CD8-positive, alpha-beta memory T cell (primary cell): ENCODE results near the gene OR2D2. TPM values are rescaled to one million over a fixed set of nuclear protein-coding genes. Genes with fewer than 3 reads are reported as not detected.

Source experiments
- CTCF ChIA-PET: fragments of 350-600 bp; sonication (Branson Sonifier 250); formaldehyde crosslinking; loops from one replicate; lab custom pipeline; 2021; ENCODE audit warnings: antibody characterized with exemption; lab: Charles Lee
- POLR2A ChIA-PET: fragments of 350-600 bp; sonication (Branson Sonifier 250); formaldehyde crosslinking; loops from one replicate; lab custom pipeline; 2021; ENCODE audit warnings: antibody characterized with exemption; lab: Charles Lee
- DNase-seq, 5 donors: peaks; one replicate each; pipeline versions ENCODE4 v3.0.0 to v3.0.0-alpha.2; 2020 to 2022; ENCODE audit warnings: mixed read lengths in 1 of 5
- H3K27ac ChIP-seq: one replicate; pipeline ENCODE4 v1.7.0; 2013; ENCODE audit warnings: low read depth, mild to moderate bottlenecking, low read length, moderate library complexity
- H3K27me3 ChIP-seq: 2 replicates; pipeline ENCODE4 v1.7.0; 2013; ENCODE audit warnings: low read length, mild to moderate bottlenecking; ENCODE audit not compliant: insufficient read depth, poor library complexity, severe bottlenecking
- H3K36me3 ChIP-seq: 2 replicates; pipeline ENCODE4 v1.7.0; 2013; ENCODE audit warnings: mild to moderate bottlenecking, low read length, moderate library complexity; ENCODE audit not compliant: insufficient read depth
- H3K4me1 ChIP-seq: 2 replicates; pipeline ENCODE4 v1.7.0; 2013; ENCODE audit warnings: mild to moderate bottlenecking, low read length, moderate library complexity; ENCODE audit not compliant: insufficient read depth
- H3K4me3 ChIP-seq: 2 replicates; pipeline ENCODE4 v1.7.0; 2013; ENCODE audit warnings: mild to moderate bottlenecking, low read length
- H3K9me3 ChIP-seq: 2 replicates; pipeline ENCODE4 v1.7.0; 2013; ENCODE audit warnings: mild to moderate bottlenecking, low read length
- H3K27ac Mint-ChIP-seq, 8 donors: one replicate each; pipeline ENCODE4 v1.8.0; 2020 to 2021; ENCODE audit warnings: mixed read lengths in 8 of 8, mild to moderate bottlenecking in 6 of 8, inconsistent platforms in 3 of 8, moderate library complexity in 3 of 8
- H3K27me3 Mint-ChIP-seq, 2 donors: one replicate each; pipeline ENCODE4 v1.8.0; 2020 to 2021; ENCODE audit warnings: mixed read lengths in 2 of 2, mild to moderate bottlenecking in 1 of 2, moderate library complexity in 1 of 2
- H3K36me3 Mint-ChIP-seq, 3 donors: one replicate each; pipeline ENCODE4 v1.8.0; 2020 to 2021; ENCODE audit warnings: mixed read lengths in 3 of 3, inconsistent platforms in 1 of 3, mild to moderate bottlenecking in 1 of 3
- H3K4me1 Mint-ChIP-seq, 3 donors: one replicate each; pipeline ENCODE4 v1.8.0; 2020 to 2021; ENCODE audit warnings: mixed read lengths in 3 of 3, inconsistent platforms in 1 of 3, mild to moderate bottlenecking in 1 of 3
- H3K4me3 Mint-ChIP-seq, 7 donors: one replicate each; pipeline ENCODE4 v1.8.0; 2020 to 2021; ENCODE audit warnings: mixed read lengths in 7 of 7, mild to moderate bottlenecking in 6 of 7, moderate library complexity in 4 of 7, inconsistent platforms in 2 of 7
- H3K9me3 Mint-ChIP-seq, 5 donors: one replicate each; pipeline ENCODE4 v1.8.0; 2020 to 2022; ENCODE audit warnings: mixed read lengths in 5 of 5, mild to moderate bottlenecking in 3 of 5, moderate library complexity in 2 of 5, inconsistent platforms in 1 of 5
- polyA plus RNA-seq: library from polyadenylated mRNA; unstranded; fragments of 300-500 nt; fragmentation: Illumina TruSeq; gene quantifications from one replicate; pipeline ENCODE4 v1.2.3, GENCODE V29; 2021
- total RNA-seq, 2 experiments: library from RNA; stranded (reverse); gene quantifications; one replicate each; pipeline ENCODE4 v1.2.3, GENCODE V29; 2021

The OR2D2 gene
- total RNA-seq = not detected
- not detected for polyA plus RNA-seq

- CTCF ChIA-PET = no interaction called here
- H3K4me1 ChIP-seq = no peaks in the 10 kb centered on the region
- POLR2A ChIA-PET = no interaction called here
- H3K27me3 ChIP-seq = no peaks in the 10 kb centered on the region
- peaks cover 9 to 22% of the 10 kb centered on the region in 2 donors for H3K27me3 Mint-ChIP-seq
- DNase-seq = no peak
- H3K9me3 Mint-ChIP-seq = peaks cover 0 to 4% (median 3%) of the 10 kb centered on the region in 5 donors
- H3K4me1 Mint-ChIP-seq = no peaks in the 10 kb centered on the region
- peak within 1 kb of the TSS in 1 of 8 donors; percentile 74 for H3K27ac Mint-ChIP-seq
- H3K4me3 Mint-ChIP-seq = no peak within 1 kb of the TSS
- H3K9me3 ChIP-seq = no peaks in the 10 kb centered on the region
- H3K4me3 ChIP-seq = no peak within 1 kb of the TSS
- H3K36me3 Mint-ChIP-seq = no peaks in the 10 kb centered on the region
- no peak within 1 kb of the TSS for H3K27ac ChIP-seq
- H3K36me3 ChIP-seq = no peaks in the 10 kb centered on the region
Observed at GRCh38 chr11:6892400-6892799, at the start of gene OR2D2. OR2D2 (minus strand) TSS chr11:6892500; CDS start chr11:6892500, 0 bp downstream.

- CTCF ChIA-PET = no interaction called here
Observed at GRCh38 chr11:6941970-6942369, 49.7 kb upstream of the OR2D2 start.

GRCh38 chr11:6932145-6932544 lies 39.8 kb upstream of the OR2D2 start:
- Histone ChIP-seq H3K27ac (no peak overlapping the region), H3K4me1 (no peaks in the 10 kb centered on the region), H3K4me3 (no peak overlapping the region), H3K36me3 (no peaks in the 10 kb centered on the region), H3K27me3 (peaks cover 4% of the 10 kb centered on the region), H3K9me3 (no peaks in the 10 kb centered on the region)
- Mint-ChIP-seq H3K36me3 (no peaks in the 10 kb centered on the region), H3K4me3 (no peak overlapping the region), H3K9me3 (no peaks in the 10 kb centered on the region), H3K27ac (no peak overlapping the region), H3K27me3 (peaks cover 16 to 38% of the 10 kb centered on the region in 2 donors), H3K4me1 (peaks cover 2 to 7% (median 6%) of the 10 kb centered on the region in 3 donors)
- DNase-seq = no peak
- POLR2A ChIA-PET = no interaction called here
- CTCF ChIA-PET = no interaction called here

More at GRCh38 chr11:6941970-6942369, 49.7 kb upstream of the OR2D2 start:
- no peak for DNase-seq
- Histone ChIP-seq H3K4me3 (no peak overlapping the region), H3K9me3 (no peaks in the 10 kb centered on the region), H3K27me3 (no peaks in the 10 kb centered on the region), H3K4me1 (no peaks in the 10 kb centered on the region), H3K36me3 (no peaks in the 10 kb centered on the region), H3K27ac (no peak overlapping the region)
- Mint-ChIP-seq H3K27me3 (no peaks in the 10 kb centered on the region), H3K4me3 (no peak overlapping the region), H3K4me1 (no peaks in the 10 kb centered on the region), H3K9me3 (no peaks in the 10 kb centered on the region), H3K36me3 (no peaks in the 10 kb centered on the region), H3K27ac (no peak overlapping the region)
- POLR2A ChIA-PET = no interaction called here

GRCh38 chr11:6931146-6931713 lies 38.9 kb upstream of the OR2D2 start:
- POLR2A ChIA-PET = no interaction called here
- Mint-ChIP-seq H3K27ac (no peak overlapping the region), H3K4me3 (no peak overlapping the region), H3K4me1 (peaks cover 5 to 16% (median 10%) of the 10 kb centered on the region in 3 donors), H3K27me3 (peaks cover 21 to 41% of the 10 kb centered on the region in 2 donors), H3K36me3 (no peaks in the 10 kb centered on the region), H3K9me3 (no peaks in the 10 kb centered on the region)
- Histone ChIP-seq H3K27ac (no peak overlapping the region), H3K27me3 (peaks cover 4% of the 10 kb centered on the region), H3K9me3 (no peaks in the 10 kb centered on the region), H3K4me3 (no peak overlapping the region), H3K4me1 (no peaks in the 10 kb centered on the region), H3K36me3 (no peaks in the 10 kb centered on the region)
- DNase-seq = no peak
- CTCF ChIA-PET = no interaction called here

GRCh38 chr11:6928916-6929315 lies 36.6 kb upstream of the OR2D2 start:
- DNase-seq = no peak
- Mint-ChIP-seq H3K4me3 (no peak overlapping the region), H3K27me3 (peaks cover 28 to 55% of the 10 kb centered on the region in 2 donors), H3K9me3 (no peaks in the 10 kb centered on the region), H3K36me3 (no peaks in the 10 kb centered on the region), H3K4me1 (peaks cover 5 to 22% (median 16%) of the 10 kb centered on the region in 3 donors), H3K27ac (no peak overlapping the region)
- Histone ChIP-seq H3K27ac (no peak overlapping the region), H3K36me3 (no peaks in the 10 kb centered on the region), H3K9me3 (no peaks in the 10 kb centered on the region), H3K27me3 (peaks cover 10% of the 10 kb centered on the region), H3K4me1 (no peaks in the 10 kb centered on the region), H3K4me3 (no peak overlapping the region)
- POLR2A ChIA-PET = no interaction called here
- CTCF ChIA-PET = no interaction called here

- no peaks in the 10 kb centered on the region for H3K36me3 ChIP-seq
- H3K27me3 Mint-ChIP-seq = peaks cover 28 to 53% of the 10 kb centered on the region in 2 donors
- H3K4me1 ChIP-seq = no peaks in the 10 kb centered on the region
- peaks cover 5 to 22% (median 16%) of the 10 kb centered on the region in 3 donors for H3K4me1 Mint-ChIP-seq
- H3K4me3 ChIP-seq = peak overlapping the region; percentile 48
- H3K36me3 Mint-ChIP-seq = no peaks in the 10 kb centered on the region
- POLR2A ChIA-PET = no interaction called here
- peak overlapping the region; percentile 69 for H3K27ac ChIP-seq
- H3K27me3 ChIP-seq = peaks cover 13% of the 10 kb centered on the region
- H3K27ac Mint-ChIP-seq = no peak overlapping the region
- H3K9me3 Mint-ChIP-seq = no peaks in the 10 kb centered on the region
- CTCF ChIA-PET = no interaction called here
- no peak for DNase-seq
- H3K4me3 Mint-ChIP-seq = peak overlapping the region; percentile 19 to 83 (median 53)
- no peaks in the 10 kb centered on the region for H3K9me3 ChIP-seq
Observed at GRCh38 chr11:6927030-6927617, 34.8 kb upstream of the OR2D2 start.

GRCh38 chr11:6926208-6927029 lies 34.1 kb upstream of the OR2D2 start, which contains the start of gene ZNF215:
ZNF215 (plus strand) TSS chr11:6926426; CDS start chr11:6932273, 5,847 bp downstream.
- Histone ChIP-seq H3K36me3 (no peaks in the 10 kb centered on the region), H3K9me3 (no peaks in the 10 kb centered on the region), H3K4me1 (no peaks in the 10 kb centered on the region), H3K27ac (peak within 1 kb of the TSS; percentile 69), H3K4me3 (peak within 1 kb of the TSS; percentile 48), H3K27me3 (peaks cover 13% of the 10 kb centered on the region)
- ChIA-PET CTCF (no interaction called here), POLR2A (no interaction called here)
- peaks cover 5 to 22% (median 16%) of the 10 kb centered on the region in 3 donors for H3K4me1 Mint-ChIP-seq
- peaks cover 33 to 56% of the 10 kb centered on the region in 2 donors for H3K27me3 Mint-ChIP-seq
- DNase-seq = peak in 1 of 5 donors; percentile 49
- peak within 1 kb of the TSS in 3 of 8 donors; percentile 4 to 18 (median 4) for H3K27ac Mint-ChIP-seq
- H3K36me3 Mint-ChIP-seq = no peaks in the 10 kb centered on the region
- peak within 1 kb of the TSS; percentile 29 to 83 (median 57) for H3K4me3 Mint-ChIP-seq
- no peaks in the 10 kb centered on the region for H3K9me3 Mint-ChIP-seq
